GM18502 (cell line): ENCODE measurements around the gene IQCK.

ENCODE experiments used
- ATAC-seq: cut with Tn5 transposase; IDR thresholded peaks from one replicate; pipeline ENCODE4 v1.9.1; 2021; ENCODE audit warnings: mild to moderate bottlenecking; ENCODE audit not compliant: unreplicated experiment, poor library complexity

The IQCK gene

GRCh38 chr16:19874851-19875546 is 156.9 kb downstream of the IQCK start:
- no peak for ATAC-seq

- no peak for ATAC-seq
These were observed 157.8 kb downstream of the IQCK start for GRCh38 chr16:19875900-19876299.

GRCh38 chr16:19876501-19877059 is 158.5 kb downstream of the IQCK start:
- ATAC-seq = no peak

- no peak for ATAC-seq
These were observed 160.7 kb downstream of the IQCK start for GRCh38 chr16:19878757-19879156.

DNA sequence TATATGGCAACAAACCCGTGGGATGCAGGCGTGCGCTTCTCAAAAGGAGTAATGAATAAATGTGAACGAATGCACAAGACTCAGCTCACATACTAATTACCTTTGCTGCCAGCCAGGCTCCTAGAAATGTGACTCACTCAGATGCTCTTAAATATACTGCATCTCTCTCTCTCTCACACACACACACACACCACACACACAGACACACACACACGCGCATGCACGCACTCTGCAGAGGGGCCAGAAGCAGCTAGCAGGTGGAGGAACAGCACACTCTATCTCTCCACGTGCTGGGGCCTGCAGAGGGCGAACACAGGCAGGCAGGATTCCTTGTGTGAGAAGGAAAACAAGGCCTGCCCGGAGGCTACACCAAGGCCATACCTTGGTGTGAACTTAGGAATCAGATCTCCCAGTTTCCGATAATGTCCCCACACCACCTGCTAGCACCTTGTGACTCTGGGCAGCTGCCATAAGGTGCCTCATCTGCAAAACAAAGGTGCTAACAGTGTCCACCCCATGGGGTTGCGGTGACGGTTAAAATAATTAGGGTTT is 161.2 kb downstream of the IQCK start:
- ATAC-seq = no peak

- no peak for ATAC-seq
These were observed 163.0 kb downstream of the IQCK start for GRCh38 chr16:19881028-19881427.

GRCh38 chr16:19881783-19882182 is 163.7 kb downstream of the IQCK start:
- no peak for ATAC-seq

- ATAC-seq = no peak
These were observed 164.1 kb downstream of the IQCK start for GRCh38 chr16:19882186-19882585.

GRCh38 chr16:19882646-19883045 is 164.6 kb downstream of the IQCK start:
- ATAC-seq = no peak

DNA sequence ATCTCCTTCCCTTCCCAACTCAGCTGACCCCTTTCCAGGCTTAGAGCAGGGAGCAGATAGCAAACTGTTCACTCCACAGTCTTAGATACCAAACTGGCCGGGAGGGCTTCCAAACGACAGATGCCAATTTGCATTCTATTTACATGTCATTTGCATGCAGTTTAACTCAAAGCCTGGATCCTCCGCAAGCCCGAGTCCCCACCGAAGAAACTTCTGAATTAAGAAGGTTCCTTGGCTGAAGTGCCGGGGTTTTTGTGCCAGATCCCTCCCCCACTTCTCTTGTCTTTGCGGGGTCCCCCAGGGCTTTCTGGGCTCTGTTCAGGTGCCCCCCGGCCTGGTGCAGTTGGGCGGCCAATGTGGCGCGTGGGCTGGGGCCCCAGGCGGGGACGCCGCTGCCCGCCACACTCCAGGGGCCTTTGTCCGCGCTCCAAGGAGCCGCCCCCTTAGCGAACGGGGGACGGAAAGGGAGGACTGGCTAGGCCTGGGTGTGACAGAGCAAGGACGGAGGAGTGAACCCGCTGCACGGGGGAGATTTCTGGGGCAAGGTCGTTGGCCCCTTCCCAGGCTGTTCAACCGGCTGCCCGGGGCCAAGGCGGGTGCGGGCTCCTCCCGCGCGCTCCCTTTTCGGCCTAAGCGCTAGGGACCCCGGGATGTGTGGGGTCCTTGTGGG is 165.4 kb downstream of the IQCK start:
- ATAC-seq = no peak

DNA sequence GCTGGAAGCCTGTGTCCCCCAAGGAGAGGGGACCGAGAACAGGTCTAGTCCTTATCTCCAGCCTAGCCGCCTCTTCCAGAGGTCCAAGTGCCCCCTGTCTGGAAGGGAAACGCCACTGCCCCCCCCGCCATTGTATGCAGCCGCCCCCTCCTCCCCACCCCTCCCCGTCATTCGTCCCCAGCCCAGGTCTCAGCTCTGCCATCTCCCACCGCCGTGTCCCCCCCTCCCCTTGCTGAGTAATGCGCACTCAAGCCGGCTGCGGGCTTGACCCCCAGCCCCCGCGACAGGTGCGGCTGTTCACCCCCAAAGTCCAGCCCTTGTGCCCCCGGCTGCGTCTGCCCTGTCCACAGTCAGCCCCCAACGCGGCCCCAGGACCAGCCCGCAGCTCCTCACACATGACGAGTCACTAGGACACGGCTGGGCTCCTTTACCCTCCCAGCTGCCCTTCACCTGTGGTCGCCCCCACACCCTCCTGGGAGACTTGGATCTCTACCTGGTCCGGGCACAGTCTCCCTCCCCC is 166.0 kb downstream of the IQCK start:
- ATAC-seq = no peak

GRCh38 chr16:19884611-19885450 is 166.8 kb downstream of the IQCK start, which contains the start of gene GPRC5B:
Gene GPRC5B, minus strand, starts transcription at chr16:19884848. Its CDS starts 12,003 bp downstream, at chr16:19872845.
- no peak for ATAC-seq

- ATAC-seq = no peak
These were observed 167.5 kb downstream of the IQCK start for GRCh38 chr16:19885451-19886072.

- no peak for ATAC-seq
These were observed 168.2 kb downstream of the IQCK start for GRCh38 chr16:19886073-19886941.

- no peak for ATAC-seq
These were observed 170.8 kb downstream of the IQCK start for GRCh38 chr16:19888834-19889233.

- ATAC-seq = no peak
These were observed 172.8 kb downstream of the IQCK start for GRCh38 chr16:19890901-19891300.

DNA sequence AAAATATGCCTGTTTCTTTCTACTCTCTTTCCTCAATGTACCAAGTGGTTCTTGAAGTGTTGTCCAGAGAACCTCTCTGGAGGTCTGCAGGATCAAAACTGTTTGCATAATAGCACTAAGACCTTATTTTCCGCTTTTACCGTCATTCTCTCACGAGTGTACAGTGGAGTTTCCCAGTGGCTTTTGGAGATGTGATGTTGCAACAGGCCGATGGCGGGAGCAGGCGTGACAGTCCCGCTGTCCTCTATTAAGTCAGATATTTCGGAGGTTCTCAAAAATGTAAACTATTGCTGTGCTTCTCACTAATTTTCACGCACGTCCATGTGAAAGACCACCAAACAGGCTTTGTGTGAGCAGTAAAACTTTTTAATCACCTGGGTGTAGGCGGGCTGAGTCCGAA is 174.8 kb downstream of the IQCK start:
- ATAC-seq = no peak

DNA sequence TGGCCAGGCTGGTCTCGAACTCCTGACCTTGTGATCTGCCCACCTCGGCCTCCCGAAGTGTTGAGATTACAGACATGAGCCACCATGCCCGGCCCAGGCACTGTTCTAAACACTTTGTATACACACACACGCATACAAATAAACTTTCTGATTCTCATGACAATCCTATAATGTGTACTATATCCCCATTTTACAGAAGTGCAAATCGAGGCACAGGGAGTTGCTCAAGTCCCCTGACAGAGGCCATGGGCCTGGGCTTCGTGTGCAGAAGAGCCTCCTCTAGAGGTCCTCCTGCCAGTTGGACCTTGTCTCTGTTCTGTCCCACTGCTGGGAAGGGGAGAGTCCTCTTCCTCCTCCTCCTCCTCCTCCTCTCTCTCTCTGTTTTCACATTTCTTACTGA is 176.5 kb downstream of the IQCK start:
- ATAC-seq = no peak

- ATAC-seq = no peak
These were observed 178.9 kb downstream of the IQCK start for GRCh38 chr16:19896951-19897350.
